Right cardiac atrium (tissue), 5 donors: ENCODE measurements around the gene ARL5C. TPM values are rescaled to one million over a fixed set of nuclear protein-coding genes. Genes with fewer than 3 reads are reported as not detected.

ENCODE experiments used
- ATAC-seq, 2 donors: fragments of 200-7000 bp; cut with Tn5 transposase; one replicate each; pipeline versions ENCODE4 v1.8.0 to v1.9.1; 2020; ENCODE audit warnings: moderate library complexity in 2 of 2, mild to moderate bottlenecking in 1 of 2
- DNase-seq, 3 donors: peaks; one replicate each; pipeline ENCODE4 v3.0.0-alpha.2; 2020
- H3K27ac ChIP-seq: one replicate; pipeline ENCODE4 v1.5.1; 2013; ENCODE audit warnings: mild to moderate bottlenecking, low read length, control low read depth, moderate library complexity
- H3K27me3 ChIP-seq: one replicate; pipeline ENCODE4 v1.6.1; 2013; ENCODE audit not compliant: control insufficient read depth, insufficient read depth
- H3K4me1 ChIP-seq: one replicate; pipeline ENCODE4 v1.6.1; 2013; ENCODE audit warnings: low read length; ENCODE audit not compliant: control insufficient read depth, insufficient read depth
- H3K4me3 ChIP-seq: one replicate; pipeline ENCODE4 v1.5.1; 2013; ENCODE audit warnings: low read length, control low read depth
- H3K9me3 ChIP-seq: one replicate; pipeline ENCODE4 v1.6.1; 2013; ENCODE audit warnings: low read length; ENCODE audit not compliant: control insufficient read depth
- WGBS: extraction: QIAGEN DNeasy Blood & Tissue Kit; methylation state at CpG from one replicate; pipeline ENCODE4 v1.1.7; 2013; 5-methylcytosine and 5-hydroxymethylcytosine counted together
- intact Hi-C, 4 donors: fragments of 100-400 bp; cut with DNase I; formaldehyde crosslinking; loops; one replicate each; pipeline versions ENCODE4 v1.11.0 to v1.14.0; 2022 to 2023
- polyA plus RNA-seq: library from polyadenylated mRNA; stranded (reverse); fragments of 200-250 nt; gene quantifications from one replicate; pipeline ENCODE4 v1.2.3, GENCODE V29; 2013
- total RNA-seq, 4 donors: library from RNA; stranded (reverse); fragmentation: NEBNext Ultra II Directional; extraction: Animal tissue kit (Norgen Biotek cat#: 25700); gene quantifications; one replicate each; pipeline ENCODE4 v1.2.1, GENCODE V29; 2021
- donor health status: healthy with polysubstance abuse.
- donor health status: DM: no; HTN: yes; CAD: no.
- donor health status: DM: no; HTN: no; CAD: no.
- donor health status: DM: no; HTN: yes; CAD: no; lungs with severe emphysema.
- donor health status: DM: yes; HTN: yes; CAD: no.

ARL5C gene
- total and polyA plus RNA-seq, 5 donors: not detected

DNA sequence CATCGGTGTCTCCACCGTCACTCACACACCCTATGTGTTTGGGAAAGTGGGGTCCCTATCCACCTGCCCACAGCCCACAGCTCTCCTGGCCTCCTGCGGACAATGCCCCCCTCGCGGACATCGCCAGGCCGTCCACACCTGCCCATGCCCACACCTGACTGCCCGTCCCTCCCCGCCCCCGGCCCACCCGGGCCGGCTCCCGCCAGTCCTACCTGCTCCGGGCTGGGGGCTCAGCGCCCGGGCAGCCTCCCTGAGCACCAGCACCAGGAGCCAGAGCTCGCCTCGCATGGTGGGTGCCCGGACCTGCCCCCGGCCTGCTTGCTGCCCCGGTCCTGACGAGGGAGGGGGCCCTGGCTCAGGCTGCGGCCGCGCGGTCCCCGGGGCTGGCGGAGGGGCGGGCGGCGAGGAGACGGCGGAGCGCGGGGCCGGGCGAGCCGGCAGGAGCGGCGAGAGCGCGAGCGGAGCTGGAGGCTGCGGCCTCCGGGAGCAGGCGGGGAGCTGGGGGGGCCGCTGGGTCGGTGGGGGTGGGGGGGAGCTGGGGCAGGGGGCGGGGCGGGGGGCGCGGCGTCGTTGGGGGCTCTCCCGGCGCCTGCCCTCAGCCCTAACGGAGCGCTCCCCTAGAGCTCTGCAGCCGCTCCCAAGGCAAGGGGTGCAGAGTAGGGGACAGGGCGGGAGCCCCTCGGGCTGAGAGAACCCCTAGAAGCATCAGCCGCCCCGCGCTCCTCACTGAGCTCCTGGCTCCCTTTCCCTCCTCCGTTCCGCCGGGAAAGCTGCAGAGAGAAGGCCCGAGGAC is 14.6 kb downstream of the ARL5C start, which contains the start of gene PLXDC1:
PLXDC1 (minus strand) TSS at position 488 of the 793 bp plus-strand sequence; CDS start at position 288, 200 bp downstream.
- no peaks in the 10 kb centered on the region for H3K9me3 ChIP-seq
- intact Hi-C loops: loop anchor here (5.0 kb wide), 3 partner anchors 69 to 169 kb away; no protein-coding TSS in a partner anchor
- ATAC-seq (no peak), DNase-seq (peak; percentile 34 to 71 (median 70))
- H3K4me3 ChIP-seq: peak within 1 kb of the TSS; percentile 89
- H3K27me3 ChIP-seq: no peaks in the 10 kb centered on the region
- WGBS: 1% methylated on average over 68 of the region's 68 CpGs
- no peak within 1 kb of the TSS for H3K27ac ChIP-seq
- H3K4me1 ChIP-seq: peaks cover 5% of the 10 kb centered on the region

DNA sequence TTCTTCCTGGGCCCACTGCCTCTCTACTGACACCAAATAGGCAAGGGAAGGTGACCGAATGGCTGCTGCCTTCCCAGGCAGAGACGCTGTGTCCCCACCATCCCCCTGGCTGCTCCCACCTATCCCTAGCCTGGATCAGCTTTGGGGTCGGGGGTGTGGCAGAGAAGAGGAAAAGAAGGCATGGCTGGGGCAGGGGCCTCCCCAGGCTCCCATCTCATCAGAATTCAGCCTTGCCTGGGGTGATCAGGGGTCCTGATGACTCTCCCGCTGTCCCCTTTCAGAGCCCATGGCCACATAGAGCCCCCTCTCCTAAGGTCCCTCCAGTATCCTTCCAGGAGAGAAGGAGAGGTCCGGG is 15.2 kb downstream of the ARL5C start:
- WGBS: 29% methylated on average over 5 of the region's 5 CpGs
- Histone ChIP-seq H3K27ac (no peak overlapping the region), H3K4me1 (peaks cover 5% of the 10 kb centered on the region), H3K4me3 (peak overlapping the region; percentile 54), H3K27me3 (no peaks in the 10 kb centered on the region), H3K9me3 (no peaks in the 10 kb centered on the region)
- intact Hi-C loops: loop anchor here (5.0 kb wide), 3 partner anchors 68 to 168 kb away; no protein-coding TSS in a partner anchor
- ATAC-seq (no peak), DNase-seq (no peak)

DNA sequence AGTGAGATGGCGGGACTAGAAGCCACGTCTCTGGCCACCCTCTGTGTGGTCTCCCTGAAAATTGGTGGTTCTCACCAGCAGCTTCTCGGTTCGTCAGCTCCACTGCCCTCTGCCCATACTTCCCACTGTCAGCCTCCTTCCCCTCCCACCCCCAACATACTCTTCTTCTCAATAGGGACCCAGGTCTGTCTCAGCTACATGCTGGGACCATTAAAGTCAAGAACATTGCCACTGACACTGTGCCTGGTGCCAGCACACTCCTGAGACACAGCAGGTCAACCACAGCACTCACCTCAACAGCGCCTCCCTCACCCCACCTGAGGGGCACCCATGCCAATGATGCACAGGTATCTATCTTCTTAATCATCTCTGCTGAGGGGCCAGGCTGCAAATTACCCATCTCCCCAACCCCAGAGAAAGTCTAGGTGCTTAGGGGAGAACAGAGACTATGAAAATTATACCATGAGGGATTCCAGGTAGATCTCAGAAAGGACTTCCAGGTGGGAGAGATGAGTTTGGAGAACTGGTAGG is 15.8 kb downstream of the ARL5C start:
- Histone ChIP-seq H3K27ac (no peak overlapping the region), H3K4me3 (no peak overlapping the region)

DNA sequence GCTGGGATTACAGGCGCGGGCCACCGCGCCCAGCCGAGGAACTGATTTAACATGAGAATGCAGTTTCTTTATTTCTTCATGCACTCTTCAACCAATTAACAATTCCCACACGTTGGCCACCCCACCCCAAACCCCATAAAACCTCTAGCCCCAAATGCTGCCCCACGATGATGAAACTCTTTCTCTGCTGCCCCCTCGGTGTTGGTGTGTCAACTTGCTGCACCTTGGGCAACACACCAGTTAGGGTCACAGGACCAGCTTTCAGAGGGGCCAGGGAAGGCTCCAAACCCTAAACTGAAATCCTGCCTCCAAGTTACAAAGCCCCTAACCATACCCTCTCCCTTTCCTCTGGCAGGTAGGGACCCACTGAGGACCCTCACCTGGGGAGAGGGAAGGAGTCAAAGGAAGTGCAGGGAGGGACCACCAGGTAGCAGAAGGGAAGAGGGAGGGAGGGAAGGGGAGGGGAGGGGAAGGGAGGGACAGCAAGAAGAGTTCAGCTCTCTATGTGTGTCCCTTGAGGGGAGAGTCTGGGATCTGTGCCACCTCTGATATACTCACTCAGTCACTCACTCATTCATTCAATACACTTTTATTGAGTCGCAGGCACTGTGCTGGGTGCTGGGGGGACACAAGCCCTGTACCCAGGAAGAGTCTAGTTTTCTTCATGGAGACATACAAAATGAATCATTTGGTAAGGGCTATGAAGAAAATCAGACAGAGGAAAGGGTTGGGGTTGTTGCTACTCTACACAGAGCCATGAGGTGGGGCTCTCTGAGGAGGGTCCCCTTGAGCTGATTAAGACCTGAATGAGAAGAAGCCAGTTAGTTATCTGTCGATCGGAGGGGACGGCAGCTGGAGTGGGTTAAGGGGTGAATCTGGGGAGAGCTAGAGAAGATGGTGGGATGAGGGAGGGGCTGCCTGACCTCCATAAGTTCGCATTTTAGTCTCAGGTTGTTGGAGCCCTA is 18.5 kb downstream of the ARL5C start:
- intact Hi-C loops: no loop called here
- Histone ChIP-seq H3K27me3 (no peaks in the 10 kb centered on the region), H3K9me3 (no peaks in the 10 kb centered on the region), H3K27ac (no peak overlapping the region), H3K4me3 (no peak overlapping the region), H3K4me1 (peaks cover 7% of the 10 kb centered on the region)
- ATAC-seq (no peak), DNase-seq (peak in 2 of 3 donors; percentile 23 to 64)
- WGBS: 62% methylated on average over 13 of the region's 13 CpGs

More for the DNA sequence above, 15.8 kb downstream of the ARL5C start:
- Histone ChIP-seq H3K9me3 (no peaks in the 10 kb centered on the region), H3K27me3 (no peaks in the 10 kb centered on the region), H3K4me1 (peaks cover 5% of the 10 kb centered on the region)
- WGBS: 64% methylated on average over 5 of the region's 5 CpGs
- DNase-seq (peak in 1 of 3 donors; percentile 16), ATAC-seq (no peak)
- intact Hi-C loops: loop anchor here (5.0 kb wide), 3 partner anchors 68 to 168 kb away; no protein-coding TSS in a partner anchor

DNA sequence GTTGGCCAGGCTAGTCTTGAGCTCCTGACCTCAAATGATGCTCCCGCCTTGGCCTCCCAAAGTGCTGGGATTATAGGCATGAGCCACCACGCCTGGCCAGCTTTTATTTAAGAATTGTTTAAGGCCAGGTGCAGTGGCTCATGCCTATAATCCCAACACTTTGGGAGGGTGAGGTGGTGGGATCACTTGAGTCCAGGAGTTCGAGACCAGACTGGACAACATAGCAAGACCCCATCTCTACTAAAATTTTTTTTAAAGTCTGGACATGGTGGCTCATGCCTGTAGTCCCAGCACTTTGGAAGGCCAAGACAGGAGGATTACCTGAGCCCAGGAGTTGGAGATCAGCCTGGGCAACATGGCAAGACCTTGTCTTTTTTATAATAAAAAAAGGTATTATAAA is 19.7 kb downstream of the ARL5C start:
- peak in 1 of 3 donors; percentile 2 for DNase-seq
- intact Hi-C loops: no loop called here
- Histone ChIP-seq H3K27me3 (no peaks in the 10 kb centered on the region), H3K27ac (no peak overlapping the region), H3K4me1 (peaks cover 2% of the 10 kb centered on the region), H3K9me3 (no peaks in the 10 kb centered on the region), H3K4me3 (no peak overlapping the region)
- no peak for ATAC-seq
- WGBS: 97% methylated on average over 3 of the region's 3 CpGs

DNA sequence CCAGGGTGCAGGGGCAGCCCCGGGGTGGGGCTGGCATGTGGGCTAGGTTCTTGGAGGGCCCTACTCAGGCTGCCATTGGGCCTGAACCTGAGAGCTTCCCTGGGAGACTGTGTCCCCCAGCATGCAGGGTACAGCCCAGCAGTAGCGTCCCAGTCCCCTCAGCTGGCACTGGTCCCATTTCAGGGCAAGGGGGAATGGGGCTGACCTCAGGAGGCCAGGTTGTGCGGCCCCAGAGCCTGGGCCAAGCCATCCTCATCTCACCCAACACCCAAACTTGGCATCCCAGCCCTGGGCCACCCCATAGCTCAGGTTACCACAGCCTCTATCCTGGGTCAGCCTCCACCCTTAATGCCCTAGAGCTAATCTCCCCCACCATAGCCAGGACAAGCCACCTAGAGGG is 20.8 kb downstream of the ARL5C start:
- peaks cover 2% of the 10 kb centered on the region for H3K4me1 ChIP-seq
- H3K27me3 ChIP-seq: no peaks in the 10 kb centered on the region
- no peaks in the 10 kb centered on the region for H3K9me3 ChIP-seq
- H3K4me3 ChIP-seq: no peak overlapping the region
- H3K27ac ChIP-seq: no peak overlapping the region
- DNase-seq (peak in 1 of 3 donors; percentile 48), ATAC-seq (no peak)
- intact Hi-C loops: no loop called here
- WGBS: 86% methylated on average over 3 of the region's 3 CpGs

DNA sequence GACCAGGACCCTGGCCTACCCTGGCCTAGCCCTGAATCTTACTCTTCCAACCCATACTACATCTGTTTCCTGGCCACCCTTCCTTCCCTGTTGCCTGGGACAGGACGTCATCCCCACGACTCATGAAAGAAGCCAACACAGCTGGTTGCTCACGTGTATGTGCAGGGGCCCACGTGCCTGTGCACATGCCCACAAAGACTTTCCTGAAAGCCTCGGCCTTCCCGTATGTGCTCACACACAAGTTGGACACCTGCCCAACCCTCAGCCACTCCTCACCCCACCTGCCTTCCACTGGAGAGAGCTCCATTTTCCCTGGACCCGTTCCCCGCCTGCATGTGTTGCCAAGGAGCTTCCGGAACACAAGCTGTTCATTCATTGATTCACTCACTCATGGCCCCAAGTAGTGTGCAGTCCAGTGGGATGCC is 21.5 kb downstream of the ARL5C start:
- H3K4me3 ChIP-seq: no peak overlapping the region
- H3K27ac ChIP-seq: peak overlapping the region; percentile 26
- DNase-seq (peak; percentile 91 to 94 (median 92)), ATAC-seq (peak; percentile 87)
- H3K4me1 ChIP-seq: peaks cover 2% of the 10 kb centered on the region
- WGBS: 30% methylated on average over 9 of the region's 9 CpGs
- H3K9me3 ChIP-seq: no peaks in the 10 kb centered on the region
- intact Hi-C loops: loop anchor here in 1 of 4 donors (5.0 kb wide), 1 partner anchor 72 kb away; no protein-coding TSS in a partner anchor
- H3K27me3 ChIP-seq: no peaks in the 10 kb centered on the region

DNA sequence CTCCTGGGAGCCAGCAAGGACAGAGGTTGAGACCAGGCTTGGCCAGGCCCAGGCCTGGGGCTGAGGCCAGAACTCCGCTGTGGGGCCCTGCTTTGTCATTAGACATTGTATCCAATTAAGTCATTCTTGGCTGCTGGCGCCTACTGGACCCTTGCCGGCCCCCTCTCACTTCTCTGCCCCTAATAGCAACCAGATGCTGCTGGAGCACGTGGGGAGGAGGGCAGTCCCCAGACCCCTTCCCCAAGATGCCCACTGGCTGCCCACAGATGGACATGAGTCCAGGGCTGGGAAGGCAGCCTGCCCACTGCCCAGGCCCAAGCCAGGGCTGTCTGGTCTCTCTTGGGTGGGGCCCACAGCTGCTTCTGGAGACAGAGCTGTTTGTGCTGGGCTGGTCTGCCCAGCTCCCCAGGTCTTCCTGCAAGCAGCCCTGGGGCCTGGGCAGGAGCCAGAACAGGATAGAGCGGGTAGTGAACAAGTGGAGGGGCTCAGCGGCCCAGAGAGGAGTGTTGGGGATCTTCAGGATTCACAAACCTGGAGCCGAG is 22.3 kb downstream of the ARL5C start:
- 58% methylated on average over 7 of the region's 7 CpGs for WGBS
- H3K27ac ChIP-seq: peak overlapping the region; percentile 14
- DNase-seq (peak; percentile 82 to 92 (median 90)), ATAC-seq (peak; percentile 80 to 82)
- no peaks in the 10 kb centered on the region for H3K9me3 ChIP-seq
- H3K4me1 ChIP-seq: peaks cover 2% of the 10 kb centered on the region
- H3K27me3 ChIP-seq: no peaks in the 10 kb centered on the region
- intact Hi-C loops: loop anchor here in 1 of 4 donors (5.0 kb wide), 1 partner anchor 71 kb away; no protein-coding TSS in a partner anchor
- H3K4me3 ChIP-seq: no peak overlapping the region

DNA sequence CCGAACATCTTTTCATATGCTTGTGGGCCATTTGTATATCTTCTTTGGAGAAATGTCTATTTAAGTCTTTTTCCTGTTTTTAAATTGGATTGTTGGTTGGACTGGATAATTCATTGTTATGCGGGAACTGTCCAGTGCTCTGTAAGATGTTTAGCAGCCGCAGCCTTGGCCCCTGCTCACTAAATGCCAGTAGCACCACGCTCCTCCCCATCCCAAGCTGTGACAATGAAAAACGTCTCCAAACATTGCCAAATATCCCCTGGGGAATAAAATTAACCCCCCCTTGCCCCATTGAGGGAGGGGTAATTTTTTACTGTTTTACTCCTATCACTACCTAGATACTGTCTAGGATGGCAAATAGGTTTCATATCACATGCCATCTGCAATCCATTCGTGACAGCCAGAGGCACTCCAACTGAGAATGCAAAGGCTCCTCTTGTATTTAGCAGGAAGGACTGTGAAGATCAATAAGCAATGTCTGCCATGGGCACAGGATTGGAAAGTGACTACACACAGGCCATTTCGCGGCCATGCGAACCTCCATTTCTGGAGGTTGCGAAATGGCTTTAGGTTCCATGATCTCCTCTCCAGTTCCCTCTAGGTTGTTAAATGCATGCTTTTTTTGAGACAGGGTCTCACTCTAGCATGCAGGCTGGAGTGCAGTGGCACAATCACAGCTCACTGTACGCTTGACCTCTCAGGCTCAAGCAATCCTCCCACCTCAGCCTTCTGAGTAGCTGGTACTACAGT is 23.9 kb downstream of the ARL5C start:
- Histone ChIP-seq H3K27ac (no peak overlapping the region), H3K4me3 (no peak overlapping the region), H3K9me3 (no peaks in the 10 kb centered on the region), H3K4me1 (peaks cover 2% of the 10 kb centered on the region), H3K27me3 (no peaks in the 10 kb centered on the region)
- ATAC-seq (no peak), DNase-seq (peak in 1 of 3 donors; percentile 1)
- intact Hi-C loops: loop anchor here in 1 of 4 donors (5.0 kb wide), 1 partner anchor 70 kb away; no protein-coding TSS in a partner anchor
- 81% methylated on average over 11 of the region's 11 CpGs for WGBS

DNA sequence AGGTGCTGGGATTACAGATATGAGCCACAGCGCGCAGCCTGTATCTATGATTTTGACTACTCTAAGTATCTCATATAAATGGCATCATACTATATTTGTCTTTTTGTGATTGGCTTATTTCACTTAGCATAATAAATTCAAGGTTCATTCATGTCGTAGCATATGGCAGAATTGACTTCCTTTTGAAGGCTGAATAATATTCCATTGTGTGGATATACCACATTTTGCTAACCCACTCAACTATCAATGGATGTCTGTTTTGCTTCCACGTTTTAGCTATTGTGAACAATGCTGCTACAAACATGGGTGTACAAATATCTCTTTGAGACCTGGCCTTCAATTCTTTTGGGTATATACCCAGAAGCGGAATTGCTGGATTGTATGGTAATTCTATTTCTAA is 24.7 kb downstream of the ARL5C start:
- Histone ChIP-seq H3K4me1 (peaks cover 2% of the 10 kb centered on the region), H3K27ac (no peak overlapping the region), H3K27me3 (no peaks in the 10 kb centered on the region), H3K9me3 (no peaks in the 10 kb centered on the region), H3K4me3 (no peak overlapping the region)
- no peak for DNase-seq
- intact Hi-C loops: loop anchor here in 1 of 4 donors (5.0 kb wide), 1 partner anchor 69 kb away; no protein-coding TSS in a partner anchor
- no peak for ATAC-seq
- 93% methylated on average over 5 of the region's 5 CpGs for WGBS
